Measurements from ENCODE around the gene KCNK1. TPM values are rescaled to one million over a fixed set of nuclear protein-coding genes. Genes with fewer than 3 reads are reported as not detected.

Gene KCNK1
- total and polyA plus RNA-seq, 8 donors = 2.3 to 7.5 (median 3.8) TPM

- Histone ChIP-seq H3K27me3 (no peaks in the 10 kb centered on the region), H3K36me3 (no peaks in the 10 kb centered on the region), H3K27ac (no peak overlapping the region), H3K4me1 (peaks cover 0 to 4% (median 0%) of the 10 kb centered on the region in 3 donors), H3K9me3 (no peaks in the 10 kb centered on the region), H3K4me3 (no peak overlapping the region)
- WGBS, 2 donors = 66 to 70% methylated on average over 8 of the region's 8 CpGs
- TF ChIP-seq CTCF (IDR thresholded peaks at IDR 0.05) = no peak
- DNase-seq = no peak
- no peak for ATAC-seq
- no peak for FAIRE-seq
- intact Hi-C loops (cut with DNase I) = no loop called here
These were observed 22.0 kb downstream of the KCNK1 start for GRCh38 chr1:233635765-233636502.

- DNase-seq (no peak), FAIRE-seq (no peak), ATAC-seq (no peak)
- no peaks in the 10 kb centered on the region for H3K36me3 ChIP-seq
- H3K9me3 ChIP-seq = no peaks in the 10 kb centered on the region
- peaks cover 0 to 4% (median 0%) of the 10 kb centered on the region in 3 donors for H3K4me1 ChIP-seq
- intact Hi-C loops (cut with DNase I) = no loop called here
- no peak overlapping the region for H3K4me3 ChIP-seq
- no peak overlapping the region for H3K27ac ChIP-seq
- 92 to 100% methylated on average over 2 of the region's 2 CpGs for WGBS, 2 donors
- TF ChIP-seq CTCF (IDR thresholded peaks at IDR 0.05) = no peak
- H3K27me3 ChIP-seq = no peaks in the 10 kb centered on the region
These were observed 22.6 kb downstream of the KCNK1 start for GRCh38 chr1:233636503-233636877.

GRCh38 chr1:233638513-233638912 lies 24.6 kb downstream of the KCNK1 start:
- Histone ChIP-seq H3K4me3 (no peak overlapping the region), H3K36me3 (no peaks in the 10 kb centered on the region), H3K27ac (no peak overlapping the region), H3K9me3 (no peaks in the 10 kb centered on the region), H3K27me3 (no peaks in the 10 kb centered on the region), H3K4me1 (no peaks in the 10 kb centered on the region)
- ATAC-seq = no peak
- no peak for TF ChIP-seq CTCF (IDR thresholded peaks at IDR 0.05)
- FAIRE-seq = no peak
- DNase-seq = no peak
- WGBS, 2 donors = 86 to 88% methylated on average over 7 of the region's 7 CpGs
- intact Hi-C loops (cut with DNase I) = no loop called here

GRCh38 chr1:233639611-233640010 lies 25.7 kb downstream of the KCNK1 start:
- Histone ChIP-seq H3K27me3 (no peaks in the 10 kb centered on the region), H3K4me1 (no peaks in the 10 kb centered on the region), H3K4me3 (no peak overlapping the region), H3K36me3 (no peaks in the 10 kb centered on the region), H3K9me3 (no peaks in the 10 kb centered on the region), H3K27ac (no peak overlapping the region)
- no peak for TF ChIP-seq CTCF (IDR thresholded peaks at IDR 0.05)
- 67 to 81% methylated on average over 5 of the region's 5 CpGs for WGBS, 2 donors
- intact Hi-C loops (cut with DNase I) = no loop called here
- no peak for DNase-seq
- no peak for ATAC-seq
- no peak for FAIRE-seq

GRCh38 chr1:233640179-233640578 lies 26.3 kb downstream of the KCNK1 start:
- Histone ChIP-seq H3K9me3 (no peaks in the 10 kb centered on the region), H3K4me1 (no peaks in the 10 kb centered on the region), H3K27me3 (no peaks in the 10 kb centered on the region), H3K4me3 (no peak overlapping the region), H3K27ac (no peak overlapping the region), H3K36me3 (no peaks in the 10 kb centered on the region)
- ATAC-seq (no peak), DNase-seq (no peak), FAIRE-seq (no peak)
- 94 to 98% methylated on average over 3 of the region's 3 CpGs for WGBS, 2 donors
- TF ChIP-seq CTCF (IDR thresholded peaks at IDR 0.05) = no peak
- intact Hi-C loops (cut with DNase I) = no loop called here

Data from pancreas (tissue), 10 donors.